OCI-LY3 (cell line): ENCODE measurements around the gene HDAC4.

Experiments used
- EZH2phosphoT487 ChIP-seq: fragments of 200-600 bp; shearing (Covaris generic); IDR thresholded peaks from 2 replicates; pipeline ENCODE4 v1.6.1; 2018; ENCODE audit warnings: antibody characterized with exemption, mixed run types, low read depth
- TF ChIP-seq, protein P1 (sequence below): fragments of 200-600, 300-600 bp; sonication (generic); IDR thresholded peaks from 2 replicates; pipeline ENCODE4 v1.5.1; 2014; ENCODE audit warnings: antibody characterized with exemption, low read length, low read depth

DNA sequence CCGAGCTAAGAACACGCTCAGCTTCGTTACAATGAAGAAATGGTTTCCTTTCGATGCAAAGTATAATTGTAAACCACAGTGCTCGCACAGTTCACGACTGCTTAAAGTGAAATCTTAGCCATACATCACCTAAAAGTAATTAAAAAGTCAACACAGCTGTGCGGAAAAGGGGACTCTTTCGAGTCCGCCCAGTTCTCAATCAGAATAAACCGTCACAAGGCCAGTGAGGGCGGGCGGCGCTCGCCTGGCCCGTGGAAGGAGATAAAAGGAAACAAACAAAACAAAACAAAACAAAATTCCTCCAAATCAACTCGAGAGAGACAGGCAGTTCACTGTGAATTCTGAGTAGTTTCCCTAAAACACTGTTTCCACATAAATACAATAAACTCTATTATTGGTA lies 352.1 kb downstream of the HDAC4 start:
- TF ChIP-seq, protein P1, sequence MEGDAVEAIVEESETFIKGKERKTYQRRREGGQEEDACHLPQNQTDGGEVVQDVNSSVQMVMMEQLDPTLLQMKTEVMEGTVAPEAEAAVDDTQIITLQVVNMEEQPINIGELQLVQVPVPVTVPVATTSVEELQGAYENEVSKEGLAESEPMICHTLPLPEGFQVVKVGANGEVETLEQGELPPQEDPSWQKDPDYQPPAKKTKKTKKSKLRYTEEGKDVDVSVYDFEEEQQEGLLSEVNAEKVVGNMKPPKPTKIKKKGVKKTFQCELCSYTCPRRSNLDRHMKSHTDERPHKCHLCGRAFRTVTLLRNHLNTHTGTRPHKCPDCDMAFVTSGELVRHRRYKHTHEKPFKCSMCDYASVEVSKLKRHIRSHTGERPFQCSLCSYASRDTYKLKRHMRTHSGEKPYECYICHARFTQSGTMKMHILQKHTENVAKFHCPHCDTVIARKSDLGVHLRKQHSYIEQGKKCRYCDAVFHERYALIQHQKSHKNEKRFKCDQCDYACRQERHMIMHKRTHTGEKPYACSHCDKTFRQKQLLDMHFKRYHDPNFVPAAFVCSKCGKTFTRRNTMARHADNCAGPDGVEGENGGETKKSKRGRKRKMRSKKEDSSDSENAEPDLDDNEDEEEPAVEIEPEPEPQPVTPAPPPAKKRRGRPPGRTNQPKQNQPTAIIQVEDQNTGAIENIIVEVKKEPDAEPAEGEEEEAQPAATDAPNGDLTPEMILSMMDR, result no peak
- TF ChIP-seq EZH2phosphoT487, result no peak
